Karpas-422 (cell line): ENCODE results near the gene LMBRD2. TPM values are rescaled to one million over a fixed set of nuclear protein-coding genes. Genes with fewer than 3 reads are reported as not detected.

ENCODE experiments used
- DNase-seq: peaks from one replicate; pipeline ENCODE4 v3.0.0-alpha.2; 2015
- H2AFZ ChIP-seq: fragments of 200-600 bp; sonication (generic); 2 replicates; pipeline ENCODE4 v1.6.1; 2014; ENCODE audit warnings: antibody characterized with exemption, low read length, mixed read lengths
- H3K27ac ChIP-seq: fragments of 200-600 bp; sonication (generic); 2 replicates; pipeline ENCODE4 v1.5.1; 2014; ENCODE audit warnings: mild to moderate bottlenecking, low read length, moderate library complexity
- H3K27me3 ChIP-seq: fragments of 200-600 bp; sonication (generic); 2 replicates; pipeline ENCODE4 v1.6.1; 2014; ENCODE audit warnings: low read length, mixed read lengths
- H3K36me3 ChIP-seq: fragments of 200-600 bp; sonication (generic); 2 replicates; pipeline ENCODE4 v1.6.1; 2014; ENCODE audit warnings: low read length, mixed read lengths; ENCODE audit not compliant: insufficient read depth
- H3K4me1 ChIP-seq: fragments of 200-600 bp; sonication (generic); 2 replicates; pipeline ENCODE4 v1.6.1; 2014; ENCODE audit warnings: mild to moderate bottlenecking, low read length, mixed read lengths
- H3K4me2 ChIP-seq: fragments of 200-600 bp; sonication (generic); 2 replicates; pipeline ENCODE4 v1.6.1; 2014; ENCODE audit warnings: low read length, low read depth, mild to moderate bottlenecking; ENCODE audit not compliant: poor library complexity, severe bottlenecking
- H3K4me3 ChIP-seq: fragments of 200-600 bp; sonication (generic); 2 replicates; pipeline ENCODE4 v1.5.1; 2014; ENCODE audit warnings: mild to moderate bottlenecking, antibody characterized with exemption, low read length, mixed read lengths
- H3K79me2 ChIP-seq: fragments of 200-600 bp; sonication (generic); 2 replicates; pipeline ENCODE4 v1.6.1; 2014; ENCODE audit warnings: mild to moderate bottlenecking, low read length, mixed read lengths
- H3K9ac ChIP-seq: fragments of 200-600 bp; sonication (generic); 2 replicates; pipeline ENCODE4 v1.6.0; 2014; ENCODE audit warnings: low read length
- H3K9me2 ChIP-seq: fragments of 200-600 bp; sonication (generic), shearing (Covaris generic); replicated peaks from 2 replicates; pipeline ENCODE4 v1.6.0; 2014; ENCODE audit warnings: mild to moderate bottlenecking, low read length, moderate library complexity; ENCODE audit not compliant: insufficient read depth
- H3K9me3 ChIP-seq: fragments of 300-700, 200-600 bp; sonication (generic); 2 replicates; pipeline ENCODE4 v1.6.1; 2014; ENCODE audit warnings: low read length, mixed read lengths
- H4K20me1 ChIP-seq: fragments of 200-600 bp; sonication (generic); 2 replicates; pipeline ENCODE4 v1.6.1; 2014; ENCODE audit warnings: mild to moderate bottlenecking, antibody characterized with exemption, low read length, low read depth; ENCODE audit not compliant: insufficient read depth
- total RNA-seq: library from RNA; depleted of rRNA; stranded (reverse); fragments of >200 nt; shearing (Covaris generic); gene quantifications from 2 replicates; pipeline ENCODE4 v1.2.3, GENCODE V29; 2014; ENCODE audit warnings: low replicate concordance

LMBRD2 gene
- total RNA-seq, 1 experiment from 2014 or later, result 27.8 TPM

GRCh38 chr5:36180556-36181350 lies 29.1 kb upstream of the LMBRD2 start:
- no peak for DNase-seq
- Histone ChIP-seq H3K9me3 (no peaks in the 10 kb centered on the region), H3K9me2 (no peaks in the 10 kb centered on the region), H3K4me1 (peaks cover 15% of the 10 kb centered on the region), H3K79me2 (peaks cover 26% of the 10 kb centered on the region), H3K9ac (no peak overlapping the region), H3K4me3 (no peak overlapping the region), H2AFZ (no peak overlapping the region), H3K4me2 (no peak overlapping the region), H4K20me1 (no peaks in the 10 kb centered on the region), H3K36me3 (peaks cover 73% of the 10 kb centered on the region), H3K27ac (no peak overlapping the region), H3K27me3 (no peaks in the 10 kb centered on the region)

- peaks cover 80% of the 10 kb centered on the region for H3K36me3 ChIP-seq
Observed at GRCh38 chr5:36179950-36180349, 28.3 kb upstream of the LMBRD2 start.

DNA sequence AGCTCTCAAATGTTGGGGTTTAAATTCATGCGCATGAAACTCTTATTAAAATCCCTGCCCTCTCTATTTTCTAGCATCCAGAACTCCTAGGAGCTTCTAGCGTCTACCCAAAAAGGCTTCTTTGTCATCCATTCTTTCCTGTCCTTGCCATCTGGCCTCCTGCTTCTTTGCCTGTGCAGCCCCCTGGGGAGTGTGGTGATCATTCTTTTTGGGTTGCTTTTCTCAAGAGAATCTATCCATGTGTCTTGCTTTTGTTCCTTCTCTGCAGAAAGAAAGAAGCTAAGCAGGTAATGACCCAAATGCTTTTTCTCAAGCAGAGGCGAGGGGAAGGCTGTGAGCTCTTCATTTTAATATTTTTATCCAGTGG lies 26.8 kb upstream of the LMBRD2 start:
- Histone ChIP-seq H4K20me1 (no peaks in the 10 kb centered on the region), H3K4me2 (no peak overlapping the region), H3K79me2 (peaks cover 46% of the 10 kb centered on the region), H2AFZ (no peak overlapping the region), H3K4me3 (no peak overlapping the region), H3K27ac (peak overlapping the region; percentile 6; the same call in 1 of the 2 replicates), H3K4me1 (peaks cover 15% of the 10 kb centered on the region), H3K36me3 (peaks cover 87% of the 10 kb centered on the region), H3K9me3 (no peaks in the 10 kb centered on the region), H3K9me2 (no peaks in the 10 kb centered on the region), H3K9ac (no peak overlapping the region), H3K27me3 (no peaks in the 10 kb centered on the region)
- no peak for DNase-seq

More at GRCh38 chr5:36179950-36180349, 28.3 kb upstream of the LMBRD2 start:
- Histone ChIP-seq H3K27ac (no peak overlapping the region), H2AFZ (no peak overlapping the region), H3K4me2 (no peak overlapping the region), H3K9ac (no peak overlapping the region), H3K9me3 (no peaks in the 10 kb centered on the region), H3K27me3 (no peaks in the 10 kb centered on the region), H3K9me2 (no peaks in the 10 kb centered on the region), H4K20me1 (no peaks in the 10 kb centered on the region), H3K4me1 (peaks cover 15% of the 10 kb centered on the region), H3K4me3 (no peak overlapping the region), H3K79me2 (peaks cover 33% of the 10 kb centered on the region)
- DNase-seq, result no peak

GRCh38 chr5:36177715-36178523 lies 26.2 kb upstream of the LMBRD2 start:
- H3K9me2 ChIP-seq, result no peaks in the 10 kb centered on the region

GRCh38 chr5:36177154-36177553 lies 25.5 kb upstream of the LMBRD2 start:
- Histone ChIP-seq H4K20me1 (no peaks in the 10 kb centered on the region), H2AFZ (no peak overlapping the region), H3K27me3 (no peaks in the 10 kb centered on the region), H3K27ac (no peak overlapping the region), H3K79me2 (peaks cover 50% of the 10 kb centered on the region), H3K4me1 (peaks cover 15% of the 10 kb centered on the region), H3K36me3 (peaks cover 91% of the 10 kb centered on the region), H3K4me2 (no peak overlapping the region), H3K4me3 (no peak overlapping the region), H3K9me2 (no peaks in the 10 kb centered on the region), H3K9me3 (no peaks in the 10 kb centered on the region), H3K9ac (no peak overlapping the region)
- DNase-seq, result no peak

More at GRCh38 chr5:36177715-36178523, 26.2 kb upstream of the LMBRD2 start:
- DNase-seq, result peak; percentile 75
- Histone ChIP-seq H2AFZ (no peak overlapping the region), H3K36me3 (peaks cover 92% of the 10 kb centered on the region), H3K4me2 (no peak overlapping the region), H3K4me1 (peaks cover 15% of the 10 kb centered on the region), H3K9ac (no peak overlapping the region), H3K79me2 (peaks cover 51% of the 10 kb centered on the region), H3K4me3 (no peak overlapping the region), H3K9me3 (no peaks in the 10 kb centered on the region), H3K27ac (peak overlapping the region; percentile 6; the same call in 1 of the 2 replicates), H3K27me3 (no peaks in the 10 kb centered on the region), H4K20me1 (no peaks in the 10 kb centered on the region)

- no peak for DNase-seq
- no peaks in the 10 kb centered on the region for H3K27me3 ChIP-seq
- no peaks in the 10 kb centered on the region for H4K20me1 ChIP-seq
- H3K4me3 ChIP-seq, result no peak overlapping the region
- H2AFZ ChIP-seq, result no peak overlapping the region
- H3K4me1 ChIP-seq, result peaks cover 15% of the 10 kb centered on the region
- no peaks in the 10 kb centered on the region for H3K9me3 ChIP-seq
- H3K4me2 ChIP-seq, result no peak overlapping the region
- H3K27ac ChIP-seq, result no peak overlapping the region
- H3K9ac ChIP-seq, result no peak overlapping the region
- peaks cover 90% of the 10 kb centered on the region for H3K36me3 ChIP-seq
- H3K79me2 ChIP-seq, result peaks cover 47% of the 10 kb centered on the region
- H3K9me2 ChIP-seq, result no peaks in the 10 kb centered on the region
Observed at GRCh38 chr5:36175043-36175442, 23.4 kb upstream of the LMBRD2 start.

GRCh38 chr5:36174119-36174518 lies 22.4 kb upstream of the LMBRD2 start:
- Histone ChIP-seq H4K20me1 (no peaks in the 10 kb centered on the region), H3K27me3 (no peaks in the 10 kb centered on the region), H3K4me3 (no peak overlapping the region), H3K79me2 (peaks cover 47% of the 10 kb centered on the region), H3K36me3 (peaks cover 88% of the 10 kb centered on the region; the same call in 1 of the 2 replicates), H3K9ac (no peak overlapping the region), H2AFZ (no peak overlapping the region), H3K4me2 (no peak overlapping the region), H3K9me2 (no peaks in the 10 kb centered on the region), H3K4me1 (peaks cover 15% of the 10 kb centered on the region), H3K9me3 (no peaks in the 10 kb centered on the region), H3K27ac (no peak overlapping the region)
- no peak for DNase-seq

DNA sequence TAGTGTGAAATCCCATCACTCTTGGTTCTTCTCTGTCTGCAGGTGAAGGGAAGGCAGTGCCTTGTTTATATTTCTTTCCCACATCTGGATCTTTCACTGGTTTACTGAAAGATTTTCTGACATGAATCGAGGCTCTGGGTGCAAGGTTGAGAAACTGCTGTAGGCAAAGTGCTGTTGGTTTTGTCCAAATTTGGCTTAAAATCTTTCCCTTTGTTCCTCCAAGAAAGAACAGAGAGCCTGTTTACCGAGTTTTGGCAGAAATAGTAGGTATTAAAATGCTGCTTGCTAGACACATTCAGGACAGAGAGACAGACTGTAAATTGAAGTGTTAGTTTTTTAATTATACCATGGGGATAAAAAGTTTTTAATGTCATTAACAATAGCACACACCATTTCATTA lies 21.7 kb upstream of the LMBRD2 start:
- peaks cover 86% of the 10 kb centered on the region; the same call in 1 of the 2 replicates for H3K36me3 ChIP-seq
- H3K79me2 ChIP-seq, result peaks cover 52% of the 10 kb centered on the region
- H3K27me3 ChIP-seq, result no peaks in the 10 kb centered on the region
- no peaks in the 10 kb centered on the region for H3K9me2 ChIP-seq
- no peak overlapping the region for H3K9ac ChIP-seq
- no peak overlapping the region for H3K4me2 ChIP-seq
- peaks cover 12% of the 10 kb centered on the region for H3K4me1 ChIP-seq
- H3K9me3 ChIP-seq, result no peaks in the 10 kb centered on the region
- H4K20me1 ChIP-seq, result no peaks in the 10 kb centered on the region
- no peak overlapping the region for H2AFZ ChIP-seq
- no peak for DNase-seq
- H3K27ac ChIP-seq, result no peak overlapping the region
- H3K4me3 ChIP-seq, result no peak overlapping the region
